Skin of body (tissue), 2 donors: ENCODE data around the gene TMEM163. TPM values are rescaled to one million over a fixed set of nuclear protein-coding genes. Genes with fewer than 3 reads are reported as not detected.
"Not testable (repeated sequence)": the region's sequence is repeated elsewhere in the genome, so short reads cannot be mapped to it uniquely, and the experiment has no call there.

Experiments used
- DNase-seq: peaks from one replicate; lab custom pipeline; 2025; lab: John Stamatoyannopoulos, UW
- total RNA-seq: library from RNA; depleted of rRNA; stranded (reverse); fragments of >200 nt; gene quantifications from one replicate; pipeline ENCODE4 v1.2.3, GENCODE V29; 2014

The TMEM163 gene
- total RNA-seq, 1 donor from 2014 or later: 0.59 TPM

DNA sequence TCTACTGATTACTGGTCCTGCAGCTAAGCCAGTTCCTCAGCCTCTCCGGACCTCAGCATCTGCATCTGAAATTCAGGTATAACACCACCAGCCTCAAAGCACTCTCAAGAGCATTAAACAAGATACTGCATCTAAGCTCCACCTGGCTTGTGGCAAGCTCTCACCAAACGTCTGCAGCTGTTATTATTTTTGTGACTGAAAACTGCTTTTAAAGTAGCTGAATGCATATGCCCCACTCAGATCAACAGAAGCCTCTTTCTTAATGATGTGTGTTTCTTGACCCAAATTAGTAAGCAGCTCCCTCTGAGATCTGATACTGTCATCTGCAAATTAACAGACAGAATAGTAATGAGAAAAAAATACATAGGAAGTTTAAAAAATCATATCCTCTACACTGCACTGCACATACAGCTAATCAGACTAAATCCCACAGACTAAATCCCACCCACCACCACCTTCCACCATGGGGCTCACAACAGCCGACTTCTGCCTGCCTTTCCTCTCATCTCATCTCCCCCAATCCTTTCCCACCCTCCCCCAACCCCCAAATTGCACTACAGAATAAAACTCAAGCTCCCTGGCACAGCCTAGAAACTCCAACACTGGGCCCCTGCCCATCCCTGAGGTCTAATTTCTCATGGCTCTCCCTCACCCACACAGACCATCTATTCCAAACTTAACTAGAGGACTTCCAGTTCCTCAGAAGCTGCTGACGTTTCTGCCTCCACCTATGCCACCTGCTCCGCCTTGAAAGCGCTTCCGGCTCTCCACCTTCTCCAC lies 52.9 kb downstream of the TMEM163 start:
- DNase-seq: no peak

DNA sequence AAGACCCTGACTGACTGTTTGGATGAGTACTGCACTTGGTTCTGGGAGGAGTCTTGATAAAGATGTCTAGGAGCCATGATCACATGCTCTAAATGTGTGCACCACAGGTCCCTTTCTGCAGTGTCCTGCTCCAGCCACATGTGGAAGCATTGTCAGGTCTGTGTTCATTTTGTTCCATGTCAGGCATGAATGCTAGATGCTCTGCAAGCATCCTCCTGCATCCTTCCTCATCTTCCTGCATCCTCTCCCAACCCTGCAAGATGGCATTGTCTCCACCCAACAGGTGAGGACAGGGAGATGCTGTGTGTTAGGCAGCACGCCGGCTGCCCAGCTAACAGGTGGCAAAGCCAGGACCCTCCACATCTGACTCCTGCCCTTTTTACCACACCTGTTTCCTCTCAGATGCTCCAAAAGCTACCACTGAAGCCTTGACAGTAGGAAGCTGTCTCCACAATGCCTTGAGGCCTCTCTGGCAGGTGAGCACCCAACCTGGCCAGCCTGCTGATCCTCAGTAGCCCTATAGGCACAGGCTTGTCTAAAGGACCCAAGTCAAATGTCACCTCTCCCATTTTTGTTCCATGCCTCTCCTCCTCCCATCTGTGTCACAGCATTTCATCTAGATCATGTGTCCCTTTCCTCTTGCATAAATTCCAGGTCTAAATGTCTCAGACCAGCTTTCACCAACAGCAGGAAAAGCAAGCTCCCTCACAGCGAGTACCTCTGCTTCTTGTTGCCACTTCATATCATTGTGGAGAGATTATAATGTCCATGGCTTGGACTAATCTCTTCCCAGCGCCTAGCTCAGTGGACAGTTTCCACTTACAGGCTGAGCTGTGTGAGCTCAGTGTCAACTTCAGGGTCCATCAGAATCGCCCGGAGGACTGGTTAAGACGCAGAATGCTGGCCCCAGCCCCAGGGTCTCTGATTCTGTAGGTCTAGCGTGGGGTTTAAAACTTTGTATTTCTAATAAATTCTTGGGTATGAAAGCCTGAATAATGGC lies 55.0 kb downstream of the TMEM163 start:
- DNase-seq: no peak

DNA sequence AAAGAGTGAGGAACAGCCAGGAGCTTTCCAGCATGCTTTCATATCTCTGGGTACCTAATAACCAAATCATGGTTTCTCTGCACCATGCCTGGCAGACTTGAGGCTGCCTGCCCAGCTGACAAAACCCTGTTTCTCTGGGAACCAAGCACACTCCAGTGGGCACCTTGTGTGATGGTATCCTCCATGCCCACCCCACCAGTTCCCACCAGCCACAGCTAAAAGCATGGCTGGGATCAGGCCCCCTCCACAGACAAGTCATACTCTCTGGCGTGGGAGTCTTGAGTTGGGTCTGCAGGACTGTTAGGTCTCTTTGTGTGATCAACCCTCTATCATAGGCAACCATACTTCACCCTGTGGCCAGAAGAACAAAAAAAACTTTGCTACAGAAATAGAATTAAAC lies 56.0 kb downstream of the TMEM163 start:
- DNase-seq: no peak

DNA sequence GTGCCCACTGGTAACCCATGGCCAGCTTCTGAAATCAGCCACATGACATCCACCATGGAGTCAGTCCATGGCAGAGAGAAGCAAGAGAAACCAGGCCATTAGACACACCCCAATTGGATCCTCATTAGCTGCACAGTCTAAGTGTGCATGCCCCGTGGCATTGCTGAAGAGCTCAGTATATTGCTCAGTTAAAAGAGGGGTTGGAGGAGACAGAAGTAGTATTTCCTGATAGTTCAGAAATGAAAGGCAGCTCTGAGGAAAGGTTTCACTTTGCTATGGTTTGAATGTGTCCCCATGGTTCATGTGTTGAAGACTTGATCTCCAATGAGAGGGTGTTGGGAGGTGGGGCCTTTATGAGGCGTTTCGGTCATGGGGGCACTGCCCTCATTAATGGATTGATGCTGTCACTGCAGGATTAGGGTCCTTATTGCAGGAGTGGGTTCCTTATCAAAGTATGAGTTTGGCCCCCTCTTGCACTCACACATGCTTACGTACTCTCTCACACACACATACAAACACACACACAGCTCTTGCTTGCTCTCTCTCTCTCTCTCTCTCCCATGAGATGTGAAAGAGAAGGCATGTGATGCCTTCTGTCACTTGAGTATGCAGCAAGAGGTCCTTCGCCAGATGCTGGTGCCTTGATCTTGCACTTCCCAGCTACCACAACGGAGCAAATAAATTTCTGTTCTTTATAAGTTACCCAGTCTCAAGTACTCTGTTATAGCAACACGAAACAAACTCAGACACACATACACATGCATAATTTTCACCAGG lies 58.0 kb downstream of the TMEM163 start:
- DNase-seq: no peak

DNA sequence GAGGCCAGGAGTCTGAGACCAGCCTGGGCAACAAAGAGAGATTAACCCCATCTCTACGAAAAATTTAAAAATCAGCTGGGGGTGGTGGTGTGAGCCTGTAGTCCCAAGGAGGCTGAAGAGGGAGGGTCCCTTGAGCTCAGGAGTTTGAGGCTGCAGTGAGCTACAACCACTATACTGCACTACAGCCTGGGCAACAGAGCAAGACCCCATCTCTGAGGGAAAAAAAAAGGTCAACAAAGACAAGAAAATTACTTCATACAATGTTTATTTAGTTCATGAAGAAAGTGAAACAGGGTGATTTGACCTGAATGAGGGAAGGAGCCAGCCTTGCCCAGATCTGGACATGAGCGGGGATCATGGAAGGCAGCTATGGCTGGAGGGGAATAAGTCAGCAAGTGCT lies 59.1 kb downstream of the TMEM163 start:
- no peak for DNase-seq

DNA sequence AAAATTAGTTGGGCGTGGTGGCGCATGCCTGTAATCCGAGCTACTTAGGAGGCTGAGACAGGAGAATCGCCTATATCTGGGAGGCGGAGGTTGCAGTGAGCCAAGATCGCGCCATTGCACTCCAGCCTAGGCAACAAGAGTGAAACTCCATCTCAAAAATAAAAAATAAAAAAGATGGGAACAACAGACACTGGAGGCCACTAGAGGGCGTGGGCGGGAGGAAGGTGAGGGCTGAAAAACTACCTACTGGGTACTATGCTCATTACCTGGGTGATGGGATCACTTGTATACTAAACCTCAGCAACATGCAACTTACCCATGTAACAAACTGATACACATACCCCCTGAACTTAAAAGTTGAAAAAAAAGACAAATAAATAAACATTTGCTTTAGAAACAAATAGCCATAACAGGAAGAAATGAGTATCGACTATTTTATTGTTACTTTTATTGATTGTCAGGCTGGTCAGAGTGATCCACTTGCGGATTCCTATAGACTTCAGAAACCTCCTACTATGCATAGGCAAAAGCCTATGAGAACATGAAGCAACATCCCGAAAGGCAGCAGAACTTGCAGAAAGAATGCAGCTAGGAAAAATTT lies 61.0 kb downstream of the TMEM163 start:
- DNase-seq: no peak

DNA sequence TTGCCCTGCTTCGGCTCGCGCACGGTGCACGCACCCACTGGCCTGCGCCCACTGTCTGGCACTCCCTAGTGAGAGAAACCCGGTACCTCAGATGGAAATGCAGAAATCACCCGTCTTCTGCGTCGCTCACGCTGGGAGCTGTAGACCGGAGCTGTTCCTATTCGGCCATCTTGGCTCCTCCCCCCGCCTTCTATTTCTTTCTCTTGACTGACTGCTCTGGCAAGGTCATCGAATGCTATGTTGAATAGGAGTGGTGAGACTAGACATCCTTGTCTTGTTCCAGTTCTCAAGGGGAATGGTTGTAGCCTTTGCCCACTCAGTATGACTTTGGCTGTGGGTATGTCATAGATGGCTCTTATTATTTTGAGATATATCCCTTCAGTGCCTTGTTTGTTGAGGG lies 62.4 kb downstream of the TMEM163 start:
- not testable (repeated sequence) for DNase-seq

DNA sequence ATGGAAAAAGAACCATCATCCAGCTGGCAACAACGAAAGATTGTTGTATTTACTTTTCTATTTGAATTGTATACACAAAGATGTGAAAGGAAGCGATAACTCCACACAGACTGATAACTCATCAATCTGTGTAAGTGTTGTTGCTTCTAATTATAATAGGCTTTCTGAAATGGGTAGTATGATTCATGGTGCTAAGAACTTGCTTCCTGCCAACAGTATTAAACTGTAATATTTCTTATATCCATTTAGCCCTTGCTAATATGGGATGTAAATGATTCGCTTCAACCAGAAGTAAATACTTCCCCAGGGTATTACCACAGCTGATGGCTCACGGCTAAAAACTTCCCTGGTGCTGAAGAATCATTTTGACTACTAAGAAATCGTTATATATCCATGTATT lies 70.2 kb downstream of the TMEM163 start:
- DNase-seq: no peak

DNA sequence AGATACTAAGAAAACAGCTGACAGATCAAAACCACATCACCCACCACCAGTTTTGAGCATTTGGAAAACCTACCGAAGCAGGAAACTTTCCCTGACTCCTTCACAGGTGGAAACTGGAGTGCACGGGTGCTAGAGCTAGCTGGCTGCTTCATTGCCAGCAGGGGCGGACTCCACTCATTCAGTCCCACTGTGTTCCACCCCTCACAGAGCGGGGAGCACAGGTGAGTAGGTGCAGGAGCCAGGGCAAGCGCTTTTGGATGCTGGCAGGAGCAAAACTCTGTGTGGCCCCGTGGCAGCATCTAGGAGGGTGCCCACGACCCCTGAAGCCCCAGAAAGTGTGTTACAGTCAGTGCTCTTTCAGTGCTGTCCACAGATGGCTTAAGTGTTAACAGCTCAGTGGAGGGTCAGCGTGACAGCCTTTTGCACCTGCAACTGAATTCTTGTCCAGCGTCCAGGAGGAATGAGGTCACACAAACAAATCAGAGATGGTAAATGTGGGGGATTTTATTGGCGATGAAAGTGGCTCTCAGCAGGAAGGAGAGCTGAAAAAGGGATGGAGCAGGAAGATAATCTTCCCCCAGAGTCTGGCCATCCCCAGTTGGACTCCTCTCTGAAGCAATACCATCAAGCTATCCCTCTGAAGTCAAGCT lies 71.1 kb downstream of the TMEM163 start:
- DNase-seq: no peak

DNA sequence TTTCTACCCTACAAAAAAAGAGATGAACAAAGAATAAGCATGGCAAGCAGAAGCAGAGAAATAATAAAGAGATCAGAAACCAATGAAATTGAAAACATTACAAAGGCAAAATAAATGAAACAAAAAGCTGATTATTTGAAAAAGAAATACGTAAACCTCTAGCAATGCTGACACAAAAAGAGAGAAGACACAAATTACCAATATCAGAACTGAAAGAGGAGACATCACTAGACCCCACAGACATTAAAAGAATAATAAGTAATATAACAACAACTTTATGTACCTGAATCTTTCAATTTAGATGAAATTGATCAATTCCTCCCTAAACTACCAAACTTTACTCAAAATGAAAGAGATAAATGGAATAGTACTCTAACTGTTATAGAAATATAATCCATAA lies 75.9 kb downstream of the TMEM163 start:
- DNase-seq: no peak

DNA sequence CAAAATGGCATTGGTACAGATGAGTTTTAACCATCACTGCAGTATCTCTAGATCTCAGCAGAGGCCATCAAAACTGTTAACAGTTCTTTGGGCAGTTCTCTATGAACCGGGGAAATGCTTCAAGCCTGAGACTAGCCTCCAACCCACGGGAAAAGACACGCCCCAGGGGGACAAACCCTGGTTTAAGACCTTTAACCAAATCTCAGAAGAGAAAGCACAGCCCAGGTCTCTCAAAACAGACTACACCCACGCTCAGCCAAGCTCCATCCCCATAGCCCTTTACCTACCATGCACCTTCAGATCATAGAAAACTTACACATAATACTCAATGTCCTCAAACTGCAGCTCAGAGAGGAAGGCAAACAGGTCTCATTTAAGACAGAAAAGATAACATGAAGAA lies 78.3 kb downstream of the TMEM163 start:
- no peak for DNase-seq

DNA sequence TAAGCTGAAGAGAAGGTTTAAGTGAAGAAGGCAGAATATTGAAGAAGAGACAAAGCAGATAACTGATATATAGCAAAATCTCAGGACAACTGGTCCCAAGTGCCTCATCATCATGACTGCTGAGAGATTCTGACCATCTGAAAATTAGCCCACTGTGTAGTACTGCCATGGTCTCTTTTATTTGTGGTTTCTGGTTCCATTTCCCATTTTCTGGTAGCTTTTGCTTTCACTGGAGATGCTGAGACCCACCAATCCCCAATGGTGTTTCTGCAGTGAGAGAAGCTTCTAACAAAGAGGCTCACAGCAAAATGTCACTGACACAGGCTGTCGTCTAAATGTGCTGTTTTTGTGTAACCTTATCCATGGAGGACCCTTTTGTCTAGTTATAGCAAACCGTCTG lies 79.5 kb downstream of the TMEM163 start:
- DNase-seq: no peak

DNA sequence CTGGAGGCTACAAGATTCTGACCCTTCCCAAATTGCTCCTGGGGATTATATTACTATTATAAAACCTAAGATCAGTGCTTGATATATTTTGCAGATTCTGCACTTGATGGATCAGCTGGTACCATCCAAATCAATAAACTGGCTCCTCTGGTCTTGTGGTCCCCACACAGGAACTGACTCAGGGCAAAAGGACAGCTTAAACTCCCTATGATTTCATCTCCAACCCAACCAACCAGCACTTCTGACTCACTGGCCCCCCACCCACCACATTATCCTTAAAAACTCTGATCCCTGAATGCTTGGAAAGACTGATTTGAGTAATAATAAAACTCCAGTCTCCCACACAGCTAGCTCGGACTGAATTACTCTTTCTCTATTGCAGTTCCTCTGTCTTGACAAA lies 82.1 kb downstream of the TMEM163 start:
- no peak for DNase-seq

DNA sequence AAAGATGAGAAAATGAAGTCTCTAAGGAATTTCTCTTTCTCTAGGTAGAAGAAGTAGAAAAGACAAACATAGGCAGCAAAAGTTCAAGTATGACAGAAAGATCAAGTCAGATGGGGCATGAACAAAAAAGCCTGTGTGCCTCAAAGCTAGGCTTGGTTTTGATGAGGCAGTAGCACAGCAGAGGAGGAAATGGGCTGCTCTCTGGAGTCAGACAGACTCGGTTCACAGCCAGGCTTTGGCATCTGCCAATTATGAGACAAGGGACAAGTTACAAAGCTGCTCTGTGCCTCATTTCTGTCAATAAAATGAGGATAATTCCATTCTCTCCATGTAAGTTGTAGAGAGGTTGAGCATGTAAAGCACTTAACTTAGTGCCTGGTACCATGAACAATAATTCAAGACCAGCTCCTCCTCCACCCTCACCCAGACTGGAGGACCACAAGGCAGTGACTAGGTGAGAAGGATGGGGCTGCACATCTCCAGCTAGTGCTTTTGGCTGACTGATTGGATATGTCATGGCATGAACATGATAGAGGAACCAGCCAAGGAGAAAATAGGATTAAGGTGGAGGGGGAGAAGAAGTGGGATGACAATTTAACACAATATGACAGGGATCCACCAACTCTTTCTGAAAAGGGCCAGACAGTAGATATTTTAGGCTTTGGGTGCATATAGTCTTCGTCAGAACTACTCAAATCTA lies 84.6 kb downstream of the TMEM163 start:
- DNase-seq: no peak

DNA sequence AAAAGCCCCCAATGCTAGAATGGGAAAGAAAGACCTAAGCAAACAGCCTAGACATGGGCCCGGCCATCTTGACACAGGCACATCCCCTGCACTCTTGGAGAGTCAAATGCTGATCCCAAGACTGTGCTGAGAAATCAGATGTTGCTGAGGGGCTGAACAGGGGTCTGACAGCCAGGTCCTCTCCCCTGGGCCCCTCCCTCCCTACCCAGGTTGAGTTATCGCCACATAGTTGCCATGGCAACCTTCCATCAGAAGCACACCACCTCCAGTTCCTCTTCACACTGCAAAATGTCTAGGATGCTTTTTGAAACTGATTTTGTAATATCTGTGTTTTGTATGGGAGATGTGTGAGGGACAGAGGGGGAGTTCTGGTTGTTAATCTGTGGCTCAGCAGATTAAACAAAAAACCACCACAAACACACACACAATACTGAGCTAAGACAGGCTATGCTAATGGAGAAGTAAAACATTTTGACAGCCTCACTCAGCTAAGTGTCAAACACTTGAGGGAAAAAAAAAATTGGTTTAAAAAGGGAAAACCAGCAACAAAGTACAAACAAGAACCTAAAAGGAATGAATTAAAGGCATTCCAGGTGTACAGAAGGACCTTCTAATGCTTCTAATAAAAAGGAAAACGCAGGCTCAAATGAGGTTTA lies 88.2 kb downstream of the TMEM163 start:
- no peak for DNase-seq

DNA sequence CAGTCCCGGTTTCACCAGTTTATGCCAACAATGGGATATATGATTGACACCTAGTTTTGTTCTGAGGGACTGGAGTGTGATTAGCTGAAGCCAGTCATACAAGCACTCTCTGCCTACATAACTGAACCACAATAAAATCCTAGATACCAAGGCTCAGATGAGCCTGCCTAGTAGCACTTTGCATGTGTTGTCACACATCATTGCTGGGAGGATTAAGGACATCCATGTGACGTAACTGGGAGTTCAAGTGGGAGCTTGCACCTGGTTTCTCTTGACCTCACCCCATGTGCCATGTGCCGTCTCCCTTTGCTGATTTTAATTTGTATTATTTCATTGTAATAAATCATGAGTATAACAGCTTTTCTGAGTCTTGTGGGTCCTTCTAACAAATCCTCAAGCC lies 90.3 kb downstream of the TMEM163 start:
- no peak for DNase-seq

DNA sequence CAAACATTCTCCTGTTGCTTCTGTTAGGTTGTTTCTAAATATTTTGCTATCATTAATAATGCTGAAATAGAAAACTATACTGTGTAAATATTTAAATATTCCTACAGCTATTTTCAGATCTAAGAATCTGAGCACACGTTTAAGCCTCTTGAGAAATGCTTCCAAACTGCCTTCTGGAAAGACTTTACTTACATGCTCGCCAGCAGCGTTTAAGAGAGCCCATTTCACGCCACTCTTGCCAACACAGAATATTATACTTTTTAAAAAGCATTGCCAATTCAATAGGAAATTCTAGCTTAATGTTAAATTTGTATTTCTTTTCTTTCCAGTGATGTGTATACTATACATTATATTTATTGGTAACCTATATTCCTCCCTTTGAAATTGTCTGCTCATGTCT lies 92.0 kb downstream of the TMEM163 start:
- no peak for DNase-seq

DNA sequence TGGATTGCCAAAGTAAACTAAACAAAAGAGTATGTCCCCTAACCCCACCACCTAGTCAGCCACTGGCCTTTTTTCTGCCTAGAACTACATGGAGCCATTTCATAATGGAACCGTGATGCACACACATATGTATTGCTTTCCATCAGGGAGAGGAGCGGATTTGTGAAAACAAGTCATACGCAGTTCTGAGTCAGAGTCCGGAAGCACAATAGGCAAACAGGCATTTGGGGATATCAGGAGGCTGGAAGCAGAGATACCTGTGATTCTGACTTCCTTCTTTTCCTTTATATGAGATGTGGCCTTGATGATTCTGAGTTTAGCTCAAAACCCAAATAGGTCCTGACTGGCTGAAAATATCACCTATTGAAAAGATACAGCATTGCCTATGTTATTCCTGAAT lies 93.5 kb downstream of the TMEM163 start:
- no peak for DNase-seq

DNA sequence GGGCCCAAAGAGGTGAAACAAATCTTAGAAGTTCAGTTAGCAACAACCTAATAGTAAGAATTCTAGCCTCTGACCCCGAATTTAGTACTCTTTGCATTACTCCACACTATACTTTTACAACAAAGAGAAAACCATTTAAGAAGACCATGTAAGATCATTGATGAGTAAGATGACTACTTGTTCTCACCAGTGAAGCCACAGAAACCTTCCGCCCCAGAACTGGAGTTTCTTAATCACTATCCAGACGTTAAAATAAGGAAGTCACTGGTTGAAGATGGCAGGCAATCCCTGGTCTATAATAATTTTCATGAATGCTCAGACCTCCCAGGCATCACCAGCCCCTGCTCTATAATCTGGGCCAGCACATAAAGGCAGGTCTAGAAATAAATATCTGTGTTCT lies 95.0 kb downstream of the TMEM163 start:
- DNase-seq: no peak

DNA sequence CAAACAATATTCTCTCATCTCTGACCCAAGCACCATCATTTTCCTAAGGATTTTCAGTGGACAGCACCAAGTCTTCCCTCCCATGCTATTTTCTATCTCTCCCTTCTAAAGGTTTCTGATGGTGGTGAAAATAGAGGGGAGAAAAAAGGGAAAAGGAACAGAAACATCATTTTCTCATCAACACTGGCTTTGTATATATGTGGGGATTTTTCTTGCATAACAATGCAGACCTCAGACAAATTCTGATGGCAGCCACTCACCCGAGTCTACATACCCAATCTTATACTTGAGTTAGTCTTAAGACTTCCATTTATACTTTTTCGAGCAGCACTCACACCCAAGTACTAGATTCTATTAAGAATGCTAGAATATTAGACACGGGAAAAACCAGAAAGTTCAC lies 95.8 kb downstream of the TMEM163 start:
- DNase-seq: no peak
